OCI-LY3 (cell line): ENCODE measurements around the gene CD160.

Source experiments
- EZH2phosphoT487 ChIP-seq: fragments of 200-600 bp; shearing (Covaris generic); IDR thresholded peaks from 2 replicates; pipeline ENCODE4 v1.6.1; 2018; ENCODE audit warnings: antibody characterized with exemption, mixed run types, low read depth
- TF ChIP-seq, protein P1 (sequence below): fragments of 200-600, 300-600 bp; sonication (generic); IDR thresholded peaks from 2 replicates; pipeline ENCODE4 v1.5.1; 2014; ENCODE audit warnings: antibody characterized with exemption, low read length, low read depth

DNA sequence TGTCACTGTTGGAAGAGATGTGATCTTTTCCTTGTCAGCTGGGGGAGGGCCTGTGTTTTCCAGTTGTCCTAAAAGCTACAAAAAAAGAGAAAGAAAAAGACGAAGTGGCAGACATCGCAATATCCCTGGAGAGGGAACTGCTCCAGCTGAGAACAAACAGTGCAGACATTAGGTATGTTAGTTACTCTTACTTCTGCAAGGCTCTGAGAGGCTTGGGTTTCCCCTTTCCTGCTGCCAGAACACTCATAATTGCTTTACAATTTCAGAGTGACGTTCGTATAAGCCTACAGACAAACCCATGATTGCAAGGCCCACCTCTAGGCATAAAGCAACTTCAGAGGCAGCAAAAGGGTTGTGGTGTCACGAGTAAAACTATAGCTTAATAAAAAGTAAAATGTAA is 31.1 kb downstream of the CD160 start:
- TF ChIP-seq, protein P1, sequence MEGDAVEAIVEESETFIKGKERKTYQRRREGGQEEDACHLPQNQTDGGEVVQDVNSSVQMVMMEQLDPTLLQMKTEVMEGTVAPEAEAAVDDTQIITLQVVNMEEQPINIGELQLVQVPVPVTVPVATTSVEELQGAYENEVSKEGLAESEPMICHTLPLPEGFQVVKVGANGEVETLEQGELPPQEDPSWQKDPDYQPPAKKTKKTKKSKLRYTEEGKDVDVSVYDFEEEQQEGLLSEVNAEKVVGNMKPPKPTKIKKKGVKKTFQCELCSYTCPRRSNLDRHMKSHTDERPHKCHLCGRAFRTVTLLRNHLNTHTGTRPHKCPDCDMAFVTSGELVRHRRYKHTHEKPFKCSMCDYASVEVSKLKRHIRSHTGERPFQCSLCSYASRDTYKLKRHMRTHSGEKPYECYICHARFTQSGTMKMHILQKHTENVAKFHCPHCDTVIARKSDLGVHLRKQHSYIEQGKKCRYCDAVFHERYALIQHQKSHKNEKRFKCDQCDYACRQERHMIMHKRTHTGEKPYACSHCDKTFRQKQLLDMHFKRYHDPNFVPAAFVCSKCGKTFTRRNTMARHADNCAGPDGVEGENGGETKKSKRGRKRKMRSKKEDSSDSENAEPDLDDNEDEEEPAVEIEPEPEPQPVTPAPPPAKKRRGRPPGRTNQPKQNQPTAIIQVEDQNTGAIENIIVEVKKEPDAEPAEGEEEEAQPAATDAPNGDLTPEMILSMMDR: no peak
- no peak for TF ChIP-seq EZH2phosphoT487
